Neural crest cell (in vitro differentiated cells): ENCODE data around the gene OGA. TPM values are rescaled to one million over a fixed set of nuclear protein-coding genes. Genes with fewer than 3 reads are reported as not detected.

ENCODE experiments used
- DNase-seq: peaks from one replicate; pipeline ENCODE4 v3.0.0; 2021; ENCODE audit warnings: low read depth, mixed read lengths, low spot score
- H3K27ac Mint-ChIP-seq: one replicate; pipeline ENCODE4 v1.8.0; 2021; ENCODE audit warnings: mild to moderate bottlenecking, mixed read lengths; ENCODE audit not compliant: unreplicated experiment
- H3K27me3 Mint-ChIP-seq: 2 replicates; pipeline ENCODE4 v1.8.0; 2021; ENCODE audit warnings: low read depth, mild to moderate bottlenecking, mixed read lengths
- H3K36me3 Mint-ChIP-seq: 2 replicates; pipeline ENCODE4 v1.8.0; 2021; ENCODE audit warnings: low read depth, mild to moderate bottlenecking, mixed read lengths
- H3K4me1 Mint-ChIP-seq: 2 replicates; pipeline ENCODE4 v1.8.0; 2021; ENCODE audit warnings: mixed read lengths
- H3K4me3 Mint-ChIP-seq: one replicate; pipeline ENCODE4 v1.8.0; 2021; ENCODE audit warnings: mild to moderate bottlenecking, mixed read lengths
- H3K9me3 Mint-ChIP-seq: 2 replicates; pipeline ENCODE4 v1.8.0; 2021; ENCODE audit warnings: mixed read lengths
- total RNA-seq: library from RNA; stranded (reverse); gene quantifications from 2 replicates; pipeline ENCODE4 v1.2.1, GENCODE V29; 2021
- TF ChIP-seq, protein P1 (sequence below): fragments of 200-600 bp; sonication (generic); conservative IDR thresholded peaks from 2 replicates; pipeline ENCODE4 v1.5.0; 2021; ENCODE audit warnings: antibody characterized with exemption, mild to moderate bottlenecking

Gene OGA
- total RNA-seq, 1 donor from 2014 or later: 102 TPM

- peaks cover 53% of the 10 kb centered on the region for H3K4me1 Mint-ChIP-seq
- peak overlapping the region; percentile 89 for H3K4me3 Mint-ChIP-seq
- H3K9me3 Mint-ChIP-seq: no peaks in the 10 kb centered on the region
- H3K27ac Mint-ChIP-seq: no peak overlapping the region
- TF ChIP-seq, protein P1, sequence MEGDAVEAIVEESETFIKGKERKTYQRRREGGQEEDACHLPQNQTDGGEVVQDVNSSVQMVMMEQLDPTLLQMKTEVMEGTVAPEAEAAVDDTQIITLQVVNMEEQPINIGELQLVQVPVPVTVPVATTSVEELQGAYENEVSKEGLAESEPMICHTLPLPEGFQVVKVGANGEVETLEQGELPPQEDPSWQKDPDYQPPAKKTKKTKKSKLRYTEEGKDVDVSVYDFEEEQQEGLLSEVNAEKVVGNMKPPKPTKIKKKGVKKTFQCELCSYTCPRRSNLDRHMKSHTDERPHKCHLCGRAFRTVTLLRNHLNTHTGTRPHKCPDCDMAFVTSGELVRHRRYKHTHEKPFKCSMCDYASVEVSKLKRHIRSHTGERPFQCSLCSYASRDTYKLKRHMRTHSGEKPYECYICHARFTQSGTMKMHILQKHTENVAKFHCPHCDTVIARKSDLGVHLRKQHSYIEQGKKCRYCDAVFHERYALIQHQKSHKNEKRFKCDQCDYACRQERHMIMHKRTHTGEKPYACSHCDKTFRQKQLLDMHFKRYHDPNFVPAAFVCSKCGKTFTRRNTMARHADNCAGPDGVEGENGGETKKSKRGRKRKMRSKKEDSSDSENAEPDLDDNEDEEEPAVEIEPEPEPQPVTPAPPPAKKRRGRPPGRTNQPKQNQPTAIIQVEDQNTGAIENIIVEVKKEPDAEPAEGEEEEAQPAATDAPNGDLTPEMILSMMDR: no peak
- DNase-seq: no peak
- H3K27me3 Mint-ChIP-seq: peaks cover 37% of the 10 kb centered on the region
- H3K36me3 Mint-ChIP-seq: no peaks in the 10 kb centered on the region
Observed at GRCh38 chr10:101840102-101840684, 21.9 kb upstream of the OGA start.

GRCh38 chr10:101839416-101840063, 21.3 kb upstream of the OGA start:
- DNase-seq: peak; percentile 48
- Mint-ChIP-seq H3K9me3 (no peaks in the 10 kb centered on the region), H3K27ac (no peak overlapping the region), H3K36me3 (no peaks in the 10 kb centered on the region), H3K27me3 (peaks cover 37% of the 10 kb centered on the region), H3K4me3 (peak overlapping the region; percentile 83), H3K4me1 (peaks cover 57% of the 10 kb centered on the region)
- TF ChIP-seq, protein P1: no peak

DNA sequence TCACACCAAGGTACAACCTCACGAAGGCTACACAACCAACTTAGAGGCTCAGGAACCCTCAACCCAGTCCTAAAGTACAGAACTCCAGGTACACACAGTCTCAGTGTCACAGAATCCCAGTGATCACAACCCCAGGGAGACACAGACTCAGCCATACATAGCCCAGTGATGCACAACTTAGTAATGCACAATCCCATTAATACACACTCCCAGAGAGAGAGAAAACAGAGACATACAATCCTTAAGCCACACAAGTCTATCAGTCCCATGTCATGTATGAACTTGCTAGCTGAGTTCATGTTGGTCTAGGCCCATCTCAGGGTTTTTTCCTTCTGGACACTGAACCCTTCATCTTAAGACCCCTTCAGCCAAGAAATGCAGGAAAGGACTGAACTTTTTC, 20.8 kb upstream of the OGA start:
- Mint-ChIP-seq H3K4me3 (peak overlapping the region; percentile 83), H3K27ac (no peak overlapping the region), H3K4me1 (peaks cover 52% of the 10 kb centered on the region), H3K9me3 (no peaks in the 10 kb centered on the region), H3K27me3 (peaks cover 31% of the 10 kb centered on the region), H3K36me3 (no peaks in the 10 kb centered on the region)
- TF ChIP-seq, protein P1: no peak
- no peak for DNase-seq

GRCh38 chr10:101838416-101838970, 20.2 kb upstream of the OGA start:
- H3K4me3 Mint-ChIP-seq: peak overlapping the region; percentile 83
- no peaks in the 10 kb centered on the region for H3K36me3 Mint-ChIP-seq
- peaks cover 51% of the 10 kb centered on the region for H3K4me1 Mint-ChIP-seq
- H3K9me3 Mint-ChIP-seq: no peaks in the 10 kb centered on the region
- DNase-seq: no peak
- H3K27ac Mint-ChIP-seq: no peak overlapping the region
- TF ChIP-seq, protein P1: no peak
- H3K27me3 Mint-ChIP-seq: peaks cover 30% of the 10 kb centered on the region

DNA sequence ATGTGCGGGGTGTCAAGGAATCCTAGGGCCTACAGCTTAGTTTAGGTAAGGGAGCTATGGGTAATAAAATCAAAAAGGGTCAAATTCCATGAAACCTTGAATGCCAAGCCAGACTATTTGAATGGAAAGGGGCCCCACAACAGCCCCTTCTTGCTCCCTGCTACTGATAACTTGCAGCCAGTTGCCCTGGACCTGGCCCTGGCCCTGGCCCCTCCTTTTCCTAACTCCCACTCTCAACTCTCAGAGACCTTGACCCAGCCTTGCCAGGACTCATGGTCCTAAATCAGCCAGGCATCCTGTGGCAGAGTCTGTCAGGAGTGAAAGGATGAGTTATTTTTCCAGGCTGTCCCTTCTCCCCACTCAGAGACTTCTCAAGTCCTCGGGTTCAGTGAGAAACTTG, 19.5 kb upstream of the OGA start:
- Mint-ChIP-seq H3K4me3 (peak overlapping the region; percentile 83), H3K27me3 (peaks cover 25% of the 10 kb centered on the region), H3K4me1 (peaks cover 47% of the 10 kb centered on the region), H3K27ac (no peak overlapping the region), H3K9me3 (no peaks in the 10 kb centered on the region), H3K36me3 (no peaks in the 10 kb centered on the region)
- TF ChIP-seq, protein P1: no peak
- no peak for DNase-seq
